H1 (cell line): ENCODE data around the gene MRPL52.
A peak's percentile ranks its signal among the peaks of the same experiment; 100 is the strongest.

Experiments
- CEBPB ChIP-seq: IDR thresholded peaks from 2 replicates; pipeline ENCODE4 v1.6.1; 2012; ENCODE audit warnings: low read depth, low read length
- CREB1 ChIP-seq: IDR thresholded peaks from 2 replicates; pipeline ENCODE4 v1.6.1; 2012; ENCODE audit warnings: inconsistent platforms
- GABPA ChIP-seq: IDR thresholded peaks from 2 replicates; pipeline ENCODE4 v1.6.1; 2011; ENCODE audit warnings: mild to moderate bottlenecking, low read length, moderate library complexity, borderline replicate concordance; ENCODE audit not compliant: insufficient read depth
- POLR2AphosphoS5 ChIP-seq: IDR thresholded peaks from 2 replicates; pipeline ENCODE4 v1.6.1; 2011; ENCODE audit warnings: low read depth, low read length
- SP1 ChIP-seq: IDR thresholded peaks from 2 replicates; pipeline ENCODE4 v1.6.1; 2011; ENCODE audit warnings: low read depth, low read length
- TAF1 ChIP-seq: IDR thresholded peaks from 2 replicates; pipeline ENCODE4 v1.6.1; 2011; ENCODE audit warnings: mild to moderate bottlenecking, low read depth, low read length
- TF ChIP-seq, protein P1 (sequence below), 3 experiments: IDR thresholded peaks; 1 replicate in 2 of 3; 2 replicates in 1 of 3; pipeline versions ENCODE4 v1.5.1 to v1.6.1; 2011; ENCODE audit warnings: low read length in 3 of 3, mild to moderate bottlenecking in 3 of 3, inconsistent platforms in 2 of 3, low read depth in 1 of 3, moderate library complexity in 1 of 3; ENCODE audit not compliant: insufficient read depth in 1 of 3; ENCODE audit errors: control extremely low read depth in 1 of 3

DNA sequence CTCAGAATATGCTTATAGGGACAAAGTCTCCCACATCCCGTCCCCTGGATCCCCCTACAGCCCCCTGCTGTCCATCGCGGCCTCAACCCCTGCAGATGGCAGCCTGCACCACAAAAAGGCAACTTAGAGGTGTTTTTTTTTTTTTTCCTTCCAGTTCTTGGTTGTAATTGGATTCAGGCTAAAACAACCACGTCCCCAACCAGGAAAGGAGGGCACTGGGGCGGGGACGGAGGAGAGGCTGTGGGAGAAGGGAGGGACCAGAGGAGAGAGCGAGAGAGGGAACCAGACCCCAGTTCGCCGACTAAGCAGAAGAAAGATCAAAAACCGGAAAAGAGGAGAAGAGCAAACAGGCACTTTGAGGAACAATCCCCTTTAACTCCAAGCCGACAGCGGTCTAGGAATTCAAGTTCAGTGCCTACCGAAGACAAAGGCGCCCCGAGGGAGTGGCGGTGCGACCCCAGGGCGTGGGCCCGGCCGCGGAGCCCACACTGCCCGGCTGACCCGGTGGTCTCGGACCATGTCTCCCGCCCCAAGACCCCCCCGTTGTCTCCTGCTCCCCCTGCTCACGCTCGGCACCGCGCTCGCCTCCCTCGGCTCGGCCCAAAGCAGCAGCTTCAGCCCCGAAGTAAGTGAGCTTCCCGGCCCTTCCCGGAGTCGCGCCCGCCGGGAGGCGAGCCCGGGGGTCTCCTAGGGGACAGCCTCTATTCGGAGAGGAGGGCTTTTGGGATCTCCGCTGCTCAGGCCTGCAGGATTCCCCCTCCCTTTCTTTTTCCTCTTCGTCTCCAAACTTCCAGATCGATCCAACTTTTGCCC, 6.8 kb downstream of the MRPL52 start, which contains the start of gene MMP14:
- TF ChIP-seq, protein P1, sequence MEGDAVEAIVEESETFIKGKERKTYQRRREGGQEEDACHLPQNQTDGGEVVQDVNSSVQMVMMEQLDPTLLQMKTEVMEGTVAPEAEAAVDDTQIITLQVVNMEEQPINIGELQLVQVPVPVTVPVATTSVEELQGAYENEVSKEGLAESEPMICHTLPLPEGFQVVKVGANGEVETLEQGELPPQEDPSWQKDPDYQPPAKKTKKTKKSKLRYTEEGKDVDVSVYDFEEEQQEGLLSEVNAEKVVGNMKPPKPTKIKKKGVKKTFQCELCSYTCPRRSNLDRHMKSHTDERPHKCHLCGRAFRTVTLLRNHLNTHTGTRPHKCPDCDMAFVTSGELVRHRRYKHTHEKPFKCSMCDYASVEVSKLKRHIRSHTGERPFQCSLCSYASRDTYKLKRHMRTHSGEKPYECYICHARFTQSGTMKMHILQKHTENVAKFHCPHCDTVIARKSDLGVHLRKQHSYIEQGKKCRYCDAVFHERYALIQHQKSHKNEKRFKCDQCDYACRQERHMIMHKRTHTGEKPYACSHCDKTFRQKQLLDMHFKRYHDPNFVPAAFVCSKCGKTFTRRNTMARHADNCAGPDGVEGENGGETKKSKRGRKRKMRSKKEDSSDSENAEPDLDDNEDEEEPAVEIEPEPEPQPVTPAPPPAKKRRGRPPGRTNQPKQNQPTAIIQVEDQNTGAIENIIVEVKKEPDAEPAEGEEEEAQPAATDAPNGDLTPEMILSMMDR (IDR thresholded peaks at IDR 0.05; ENCODE audit: control extremely low read depth in 1 of 3, insufficient read depth in 1 of 3, low read depth in 1 of 3, low read length in 3 of 3) = peak; percentile 29 to 41 (median 34); a peak in 3 of 4 replicates
- no peak for TF ChIP-seq CEBPB
- no peak for TF ChIP-seq CREB1
- TF ChIP-seq GABPA = no peak
- 0 out of 2 replicates have a peak, but pooled peaks have one; percentile 16 for TF ChIP-seq TAF1
- no peak for TF ChIP-seq SP1
- TF ChIP-seq POLR2AphosphoS5 = peak; percentile 46
